Tibial nerve (tissue), 4 donors: ENCODE results near the gene LAMTOR4. TPM values are rescaled to one million over a fixed set of nuclear protein-coding genes. Genes with fewer than 3 reads are reported as not detected.

Experiments
- DNase-seq, 2 donors: peaks; one replicate each; pipeline ENCODE4 v3.0.0-alpha.2; 2019; ENCODE audit warnings: low spot score in 2 of 2
- H3K27ac ChIP-seq, 4 donors: fragments of 200-600 bp; sonication (generic) in 3 of 4; one replicate each; pipeline ENCODE4 v1.5.1; 2017 to 2019; ENCODE audit warnings: mild to moderate bottlenecking in 1 of 4
- H3K27me3 ChIP-seq, 2 donors: fragments of 200-600 bp; sonication (generic) in 1 of 2; one replicate each; pipeline versions ENCODE4 v1.5.1 to v1.6.0; 2017 to 2019
- H3K36me3 ChIP-seq, 3 donors: fragments of 200-600 bp; sonication (generic); one replicate each; pipeline ENCODE4 v1.5.1; 2018 to 2019
- H3K4me1 ChIP-seq, 4 donors: fragments of 200-600 bp; sonication (generic) in 3 of 4; one replicate each; pipeline ENCODE4 v1.5.1; 2017 to 2019
- H3K4me3 ChIP-seq, 4 donors: fragments of 200-600 bp; sonication (generic) in 3 of 4; one replicate each; pipeline ENCODE4 v1.5.1; 2017 to 2019; ENCODE audit warnings: mild to moderate bottlenecking in 1 of 4, moderate library complexity in 1 of 4
- H3K9me3 ChIP-seq, 4 donors: fragments of 200-600 bp; sonication (generic) in 3 of 4; one replicate each; pipeline ENCODE4 v1.5.1; 2017 to 2019
- EP300 ChIP-seq, 2 donors: sonication (generic); formaldehyde crosslinking; IDR thresholded peaks; one replicate each; pipeline ENCODE4 v1.6.1; 2017; ENCODE audit warnings: antibody characterized with exemption in 2 of 2, mild to moderate bottlenecking in 1 of 2
- POLR2A ChIP-seq, 2 donors: fragments of 450-650 bp; IDR thresholded peaks; one replicate each; pipeline ENCODE4 v1.6.1; 2017; ENCODE audit warnings: antibody characterized with exemption in 2 of 2, mild to moderate bottlenecking in 2 of 2, moderate library complexity in 2 of 2
- whole genome bisulfite sequencing, 2 donors: methylation state at CpG; one replicate each; pipeline ENCODE4 v1.1.5; 2018; 5-methylcytosine and 5-hydroxymethylcytosine counted together
- total RNA-seq, 4 donors: library from RNA; depleted of rRNA; stranded (reverse); fragments of >200 nt; gene quantifications; one replicate each; pipeline ENCODE4 v1.1.0, GENCODE V29; 2016
- TF ChIP-seq, protein P1 (sequence below), 5 experiments: fragments of 200-600 bp in 3 of 5; fragments of 450-650 bp in 2 of 5; sonication (generic) in 3 of 5; IDR thresholded peaks; one replicate each; pipeline ENCODE4 v1.5.1; 2016 to 2019; ENCODE audit warnings: antibody characterized with exemption in 5 of 5, mild to moderate bottlenecking in 3 of 5, moderate library complexity in 2 of 5

Gene LAMTOR4
- total RNA-seq, 4 donors from 2014 or later: 226 to 312 (median 252) TPM

DNA sequence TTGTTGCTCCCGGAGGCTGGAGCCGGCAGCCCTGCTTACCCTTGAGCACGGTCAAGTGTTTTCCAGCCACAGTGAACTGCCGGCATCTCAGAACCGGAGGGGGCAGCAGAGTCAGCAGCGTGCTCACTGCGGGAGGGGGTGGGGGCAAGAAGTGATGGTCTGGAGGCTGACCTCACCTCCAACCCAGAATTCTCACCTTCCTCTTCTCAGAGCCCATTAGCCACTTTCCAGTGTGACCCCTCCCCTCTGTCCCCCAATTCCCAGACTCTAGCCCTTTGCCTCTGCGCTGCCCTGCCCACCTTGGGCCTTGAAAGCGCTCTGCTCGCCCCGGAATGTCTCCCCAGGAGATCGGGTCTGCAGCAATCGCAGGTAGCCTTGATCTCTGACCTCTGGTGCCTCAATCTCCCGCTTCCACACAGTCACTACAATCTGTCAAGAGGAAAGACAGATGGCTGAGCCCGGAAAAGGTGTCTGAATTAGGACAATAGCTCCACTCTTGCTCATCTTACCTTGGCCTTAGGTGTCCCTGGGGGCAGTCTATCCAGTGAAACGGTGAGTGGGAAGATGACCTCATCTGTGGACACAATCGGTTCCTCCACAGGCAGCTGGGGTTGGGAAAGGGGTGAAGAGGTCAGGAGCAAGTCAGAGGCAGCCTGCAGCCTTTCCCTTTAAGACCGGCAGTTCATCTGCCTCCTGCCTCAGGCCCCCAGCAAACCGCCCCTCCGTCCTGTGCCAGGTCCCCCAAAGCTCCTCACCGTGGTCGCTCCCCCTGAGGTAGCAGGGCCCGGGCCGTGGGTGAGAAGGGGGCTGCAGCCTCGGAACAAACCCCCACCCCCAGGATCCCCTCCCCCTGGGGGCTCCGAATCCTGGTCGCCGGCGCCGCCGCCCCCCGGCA, 8.9 kb downstream of the LAMTOR4 start:
- Histone ChIP-seq H3K4me3 (peak overlapping the region; percentile 56 to 85 (median 80)), H3K9me3 (no peaks in the 10 kb centered on the region), H3K27ac (peak overlapping the region; percentile 59 to 85 (median 84)), H3K36me3 (peaks cover 0 to 42% (median 0%) of the 10 kb centered on the region in 3 donors), H3K4me1 (peaks cover 0 to 52% (median 16%) of the 10 kb centered on the region in 4 donors), H3K27me3 (no peaks in the 10 kb centered on the region)
- WGBS, 2 donors: 21 to 26% methylated on average over 18 of the region's 32 CpGs
- TF ChIP-seq, protein P1, sequence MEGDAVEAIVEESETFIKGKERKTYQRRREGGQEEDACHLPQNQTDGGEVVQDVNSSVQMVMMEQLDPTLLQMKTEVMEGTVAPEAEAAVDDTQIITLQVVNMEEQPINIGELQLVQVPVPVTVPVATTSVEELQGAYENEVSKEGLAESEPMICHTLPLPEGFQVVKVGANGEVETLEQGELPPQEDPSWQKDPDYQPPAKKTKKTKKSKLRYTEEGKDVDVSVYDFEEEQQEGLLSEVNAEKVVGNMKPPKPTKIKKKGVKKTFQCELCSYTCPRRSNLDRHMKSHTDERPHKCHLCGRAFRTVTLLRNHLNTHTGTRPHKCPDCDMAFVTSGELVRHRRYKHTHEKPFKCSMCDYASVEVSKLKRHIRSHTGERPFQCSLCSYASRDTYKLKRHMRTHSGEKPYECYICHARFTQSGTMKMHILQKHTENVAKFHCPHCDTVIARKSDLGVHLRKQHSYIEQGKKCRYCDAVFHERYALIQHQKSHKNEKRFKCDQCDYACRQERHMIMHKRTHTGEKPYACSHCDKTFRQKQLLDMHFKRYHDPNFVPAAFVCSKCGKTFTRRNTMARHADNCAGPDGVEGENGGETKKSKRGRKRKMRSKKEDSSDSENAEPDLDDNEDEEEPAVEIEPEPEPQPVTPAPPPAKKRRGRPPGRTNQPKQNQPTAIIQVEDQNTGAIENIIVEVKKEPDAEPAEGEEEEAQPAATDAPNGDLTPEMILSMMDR (IDR thresholded peaks at IDR 0.05): no peak
- TF ChIP-seq EP300 (IDR thresholded peaks at IDR 0.05) (no peak), POLR2A (IDR thresholded peaks at IDR 0.05) (no peak)
- peak in 1 of 2 donors; percentile 21 for DNase-seq

DNA sequence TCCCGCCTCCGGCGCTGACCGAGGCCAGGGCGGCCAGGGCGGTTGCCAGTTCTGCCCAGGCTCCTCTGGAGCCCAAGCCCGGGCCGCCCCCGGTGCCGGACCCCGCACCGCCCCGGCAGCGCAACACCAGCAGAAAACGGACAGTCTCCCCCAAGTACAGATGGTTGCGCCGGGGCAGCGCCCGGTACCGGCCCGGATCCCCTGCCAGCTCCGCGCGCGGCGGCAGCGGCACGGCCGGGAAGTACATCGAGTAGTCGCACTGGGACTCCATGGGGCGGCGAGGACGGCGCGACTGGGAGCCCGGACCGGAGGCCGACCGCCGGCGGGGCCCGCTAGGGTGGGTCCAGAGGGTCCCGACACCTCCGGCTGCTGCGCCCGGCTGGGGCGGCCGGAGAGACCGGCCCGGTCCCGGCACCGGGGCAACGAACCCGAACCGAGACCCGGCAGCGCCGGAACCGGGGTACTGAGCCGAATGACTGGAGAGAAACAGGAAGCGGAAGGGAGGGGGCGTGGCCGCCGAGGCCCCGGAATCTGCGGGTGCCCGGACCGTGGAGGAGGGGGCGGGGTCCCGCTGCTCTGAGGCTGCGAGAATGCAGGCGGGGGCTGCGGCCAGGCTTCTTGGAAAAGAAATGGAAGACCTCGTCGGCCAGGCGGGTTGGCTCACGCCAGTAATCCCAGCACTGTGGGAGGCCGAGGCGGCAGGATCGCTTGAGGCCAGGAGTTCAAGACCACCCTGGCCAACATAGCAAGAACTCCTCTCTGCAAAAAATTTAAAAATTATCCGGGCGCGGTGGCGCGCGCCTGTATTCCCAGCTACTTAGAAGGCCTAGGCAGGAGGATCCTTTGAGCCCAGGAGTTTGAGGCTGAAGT, 9.7 kb downstream of the LAMTOR4 start, which contains the start of gene TRAPPC14:
TSS of gene TRAPPC14 (minus strand) at position 495 of the 870 bp plus-strand sequence. CDS start at position 271, 224 bp downstream.
- WGBS, 2 donors: 1 to 2% methylated on average over 23 to 54 of the region's 87 CpGs
- H3K27me3 ChIP-seq: no peaks in the 10 kb centered on the region
- H3K27ac ChIP-seq: peak within 1 kb of the TSS; percentile 59 to 85 (median 84)
- peaks cover 0 to 37% (median 0%) of the 10 kb centered on the region in 3 donors for H3K36me3 ChIP-seq
- peak within 1 kb of the TSS; percentile 56 to 85 (median 80) for H3K4me3 ChIP-seq
- H3K4me1 ChIP-seq: peaks cover 0 to 47% (median 17%) of the 10 kb centered on the region in 4 donors
- DNase-seq: peak; percentile 81 to 82
- peak; percentile 20 to 63 for TF ChIP-seq EP300 (IDR thresholded peaks at IDR 0.05)
- peak; percentile 24 to 41 for TF ChIP-seq POLR2A (IDR thresholded peaks at IDR 0.05)
- TF ChIP-seq, protein P1 (IDR thresholded peaks at IDR 0.05): peak in 1 of 5 experiments; percentile 14
- H3K9me3 ChIP-seq: no peaks in the 10 kb centered on the region

DNA sequence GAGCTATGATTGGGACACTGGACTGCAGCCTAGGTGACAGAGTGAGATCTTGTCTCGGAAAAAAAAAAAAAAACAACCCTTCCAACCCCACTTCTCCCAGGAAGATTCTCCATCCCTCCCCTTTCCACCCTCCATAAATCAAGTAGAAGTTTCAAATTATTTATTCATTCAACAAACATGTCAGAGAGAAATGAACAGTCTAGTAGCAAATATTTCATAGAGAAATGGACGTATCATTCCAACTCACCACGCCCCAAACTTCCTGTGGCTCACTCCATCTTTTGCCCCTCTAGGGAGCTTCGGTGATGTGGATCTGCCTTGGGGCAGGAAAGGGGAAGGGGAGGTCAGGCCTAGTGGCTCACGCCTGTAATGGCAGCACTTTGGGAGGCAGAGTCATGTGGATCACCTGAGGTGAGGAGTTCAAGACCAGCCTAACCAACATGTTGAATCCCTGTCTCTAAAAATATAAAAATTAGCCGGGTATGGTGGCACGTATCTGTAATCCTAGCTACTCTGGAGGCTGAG, 10.4 kb downstream of the LAMTOR4 start:
- H3K27me3 ChIP-seq: no peaks in the 10 kb centered on the region
- H3K9me3 ChIP-seq: no peaks in the 10 kb centered on the region
- H3K4me1 ChIP-seq: peaks cover 0 to 40% (median 17%) of the 10 kb centered on the region in 4 donors
- TF ChIP-seq, protein P1 (IDR thresholded peaks at IDR 0.05): no peak
- TF ChIP-seq POLR2A (IDR thresholded peaks at IDR 0.05) (no peak), EP300 (IDR thresholded peaks at IDR 0.05) (no peak)
- peak overlapping the region; percentile 59 to 85 (median 84) for H3K27ac ChIP-seq
- H3K36me3 ChIP-seq: peaks cover 0 to 36% (median 0%) of the 10 kb centered on the region in 3 donors
- peak overlapping the region; percentile 56 to 85 (median 80) for H3K4me3 ChIP-seq
- no peak for DNase-seq
- 58 to 59% methylated on average over 7 of the region's 7 CpGs for WGBS, 2 donors

DNA sequence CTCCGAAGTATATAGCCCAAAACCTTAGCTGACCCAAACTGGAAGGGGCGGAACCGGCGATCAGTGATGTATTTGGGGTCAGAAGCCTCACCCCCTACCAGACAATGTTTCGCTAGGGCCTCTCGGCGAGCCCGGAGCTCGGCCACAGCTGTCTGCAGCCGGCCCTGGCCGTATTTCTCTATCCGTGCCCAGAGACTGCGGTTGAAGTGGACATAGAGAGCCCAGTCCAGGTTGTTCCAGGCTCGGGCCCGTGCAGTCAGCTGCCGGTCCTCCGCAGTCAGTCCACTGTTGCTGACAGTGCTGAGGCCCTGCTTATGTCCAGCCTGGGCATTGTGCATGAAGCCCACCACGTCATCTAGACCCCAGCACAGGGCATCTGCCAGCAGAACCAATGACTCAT, 11.3 kb downstream of the LAMTOR4 start:
- Histone ChIP-seq H3K36me3 (peaks cover 0 to 28% (median 0%) of the 10 kb centered on the region in 3 donors), H3K4me3 (no peak overlapping the region), H3K9me3 (no peaks in the 10 kb centered on the region), H3K4me1 (peaks cover 0 to 31% (median 17%) of the 10 kb centered on the region in 4 donors), H3K27ac (no peak overlapping the region), H3K27me3 (no peaks in the 10 kb centered on the region)
- no peak for DNase-seq
- 88 to 90% methylated on average over 15 to 18 of the region's 18 CpGs for WGBS, 2 donors
- TF ChIP-seq, protein P1 (IDR thresholded peaks at IDR 0.05): no peak
- TF ChIP-seq EP300 (IDR thresholded peaks at IDR 0.05) (no peak), POLR2A (IDR thresholded peaks at IDR 0.05) (no peak)
